Breast epithelium (tissue), 4 donors: Measurements from ENCODE around the gene TTC17. TPM values are rescaled to one million over a fixed set of nuclear protein-coding genes. Genes with fewer than 3 reads are reported as not detected.

ENCODE experiments used
- DNase-seq, 2 donors: peaks; one replicate each; pipeline ENCODE4 v3.0.0-alpha.2; 2019; ENCODE audit warnings: low spot score in 2 of 2
- H3K27ac ChIP-seq, 2 donors: fragments of 200-600 bp; sonication (generic) in 1 of 2; one replicate each; pipeline ENCODE4 v1.5.1; 2016 to 2019; ENCODE audit warnings: mild to moderate bottlenecking in 1 of 2
- H3K27me3 ChIP-seq, 2 donors: fragments of 200-600 bp; sonication (generic) in 1 of 2; one replicate each; pipeline versions ENCODE4 v1.5.1 to v1.6.0; 2017 to 2019; ENCODE audit warnings: control low read depth in 1 of 2, mild to moderate bottlenecking in 1 of 2
- H3K36me3 ChIP-seq: fragments of 200-600 bp; one replicate; pipeline ENCODE4 v1.5.1; 2019
- H3K4me1 ChIP-seq, 2 donors: fragments of 200-600 bp; sonication (generic); one replicate each; pipeline ENCODE4 v1.5.1; 2016 to 2019; ENCODE audit warnings: control low read depth in 1 of 2
- H3K4me3 ChIP-seq, 3 donors: fragments of 200-600 bp; sonication (generic); 1 replicate in 2 of 3; 2 replicates in 1 of 3; pipeline ENCODE4 v1.5.1; 2016 to 2019; ENCODE audit warnings: mild to moderate bottlenecking in 3 of 3, moderate library complexity in 2 of 3
- H3K9me3 ChIP-seq, 2 donors: fragments of 200-600 bp; sonication (generic) in 1 of 2; one replicate each; pipeline ENCODE4 v1.5.1; 2016 to 2019; ENCODE audit warnings: control low read depth in 1 of 2
- POLR2A ChIP-seq: fragments of 450-650 bp; IDR thresholded peaks from one replicate; pipeline ENCODE4 v1.6.1; 2016; ENCODE audit warnings: antibody characterized with exemption, mild to moderate bottlenecking, moderate library complexity
- POLR2AphosphoS5 ChIP-seq, 3 donors: sonication (generic); formaldehyde crosslinking; IDR thresholded peaks; one replicate each; pipeline ENCODE4 v1.6.1; 2017; ENCODE audit warnings: antibody characterized with exemption in 3 of 3
- intact Hi-C: fragments of 100-400 bp; cut with DNase I; formaldehyde crosslinking; loops from one replicate; pipeline ENCODE4 v1.15.1; 2023; ENCODE audit warnings: low total_unique reads
- total RNA-seq, 3 donors: library from RNA; depleted of rRNA; stranded (reverse); fragments of >200 nt; gene quantifications; one replicate each; pipeline ENCODE4 v1.1.0, GENCODE V29; 2016
- TF ChIP-seq, protein P1 (sequence below), 3 donors: fragments of 450-650 bp; IDR thresholded peaks; one replicate each; pipeline ENCODE4 v1.5.1; 2016 to 2017; ENCODE audit warnings: antibody characterized with exemption in 3 of 3, mild to moderate bottlenecking in 3 of 3, moderate library complexity in 3 of 3

Gene TTC17
- total RNA-seq, 3 donors from 2014 or later = 105 to 199 (median 154) TPM

GRCh38 chr11:43511959-43512358, 153.2 kb downstream of the TTC17 start:
- no peaks in the 10 kb centered on the region for H3K4me1 ChIP-seq
- intact Hi-C loops = no loop called here
- no peaks in the 10 kb centered on the region for H3K9me3 ChIP-seq
- H3K36me3 ChIP-seq = no peaks in the 10 kb centered on the region
- H3K4me3 ChIP-seq = no peak overlapping the region
- no peak for DNase-seq
- peaks cover 0 to 6% of the 10 kb centered on the region in 2 donors for H3K27me3 ChIP-seq
- no peak overlapping the region for H3K27ac ChIP-seq
- TF ChIP-seq POLR2AphosphoS5 (IDR thresholded peaks at IDR 0.05) (no peak), POLR2A (no peak)
- TF ChIP-seq, protein P1, sequence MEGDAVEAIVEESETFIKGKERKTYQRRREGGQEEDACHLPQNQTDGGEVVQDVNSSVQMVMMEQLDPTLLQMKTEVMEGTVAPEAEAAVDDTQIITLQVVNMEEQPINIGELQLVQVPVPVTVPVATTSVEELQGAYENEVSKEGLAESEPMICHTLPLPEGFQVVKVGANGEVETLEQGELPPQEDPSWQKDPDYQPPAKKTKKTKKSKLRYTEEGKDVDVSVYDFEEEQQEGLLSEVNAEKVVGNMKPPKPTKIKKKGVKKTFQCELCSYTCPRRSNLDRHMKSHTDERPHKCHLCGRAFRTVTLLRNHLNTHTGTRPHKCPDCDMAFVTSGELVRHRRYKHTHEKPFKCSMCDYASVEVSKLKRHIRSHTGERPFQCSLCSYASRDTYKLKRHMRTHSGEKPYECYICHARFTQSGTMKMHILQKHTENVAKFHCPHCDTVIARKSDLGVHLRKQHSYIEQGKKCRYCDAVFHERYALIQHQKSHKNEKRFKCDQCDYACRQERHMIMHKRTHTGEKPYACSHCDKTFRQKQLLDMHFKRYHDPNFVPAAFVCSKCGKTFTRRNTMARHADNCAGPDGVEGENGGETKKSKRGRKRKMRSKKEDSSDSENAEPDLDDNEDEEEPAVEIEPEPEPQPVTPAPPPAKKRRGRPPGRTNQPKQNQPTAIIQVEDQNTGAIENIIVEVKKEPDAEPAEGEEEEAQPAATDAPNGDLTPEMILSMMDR (IDR thresholded peaks at IDR 0.05) = no peak

- Histone ChIP-seq H3K27me3 (peaks cover 0 to 11% of the 10 kb centered on the region in 2 donors), H3K36me3 (no peaks in the 10 kb centered on the region), H3K27ac (no peak overlapping the region), H3K4me3 (no peak overlapping the region), H3K9me3 (no peaks in the 10 kb centered on the region), H3K4me1 (no peaks in the 10 kb centered on the region)
- intact Hi-C loops = no loop called here
- TF ChIP-seq POLR2AphosphoS5 (IDR thresholded peaks at IDR 0.05) (no peak), POLR2A (no peak)
- TF ChIP-seq, protein P1 (IDR thresholded peaks at IDR 0.05) = no peak
- no peak for DNase-seq
Measured at GRCh38 chr11:43515090-43515489, 156.4 kb downstream of the TTC17 start.

DNA sequence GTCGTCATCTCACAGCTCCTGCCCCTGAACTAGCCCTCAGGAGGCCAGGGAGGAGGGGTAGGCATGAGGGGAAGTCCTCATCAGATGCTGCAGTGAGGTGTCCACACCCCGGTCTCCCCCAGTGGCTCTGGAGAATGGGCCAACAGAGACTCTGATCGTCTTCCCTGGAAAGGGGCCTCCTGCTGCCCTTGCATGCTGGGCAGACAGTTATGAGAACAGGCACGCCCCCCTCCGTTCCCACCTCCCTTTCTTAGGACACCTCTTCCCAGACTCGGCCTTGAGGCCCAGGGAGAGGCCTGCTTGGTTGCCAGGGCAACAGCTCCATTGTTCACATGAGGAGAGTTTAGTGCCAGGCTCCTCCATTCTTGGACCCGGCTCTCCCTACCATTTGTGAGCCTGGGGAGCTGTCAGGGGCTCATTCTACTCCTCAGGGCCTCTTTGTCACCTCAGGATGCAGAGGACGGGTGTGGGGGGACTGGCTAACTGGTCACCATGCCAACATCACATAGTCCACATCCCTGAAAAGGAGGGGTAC, 157.7 kb downstream of the TTC17 start:
- no peaks in the 10 kb centered on the region for H3K9me3 ChIP-seq
- intact Hi-C loops = no loop called here
- H3K36me3 ChIP-seq = no peaks in the 10 kb centered on the region
- peaks cover 0 to 11% of the 10 kb centered on the region in 2 donors for H3K27me3 ChIP-seq
- H3K27ac ChIP-seq = no peak overlapping the region
- no peak overlapping the region for H3K4me3 ChIP-seq
- TF ChIP-seq POLR2A (no peak), POLR2AphosphoS5 (IDR thresholded peaks at IDR 0.05) (no peak)
- TF ChIP-seq, protein P1 (IDR thresholded peaks at IDR 0.05) = no peak
- no peaks in the 10 kb centered on the region for H3K4me1 ChIP-seq
- DNase-seq = no peak

DNA sequence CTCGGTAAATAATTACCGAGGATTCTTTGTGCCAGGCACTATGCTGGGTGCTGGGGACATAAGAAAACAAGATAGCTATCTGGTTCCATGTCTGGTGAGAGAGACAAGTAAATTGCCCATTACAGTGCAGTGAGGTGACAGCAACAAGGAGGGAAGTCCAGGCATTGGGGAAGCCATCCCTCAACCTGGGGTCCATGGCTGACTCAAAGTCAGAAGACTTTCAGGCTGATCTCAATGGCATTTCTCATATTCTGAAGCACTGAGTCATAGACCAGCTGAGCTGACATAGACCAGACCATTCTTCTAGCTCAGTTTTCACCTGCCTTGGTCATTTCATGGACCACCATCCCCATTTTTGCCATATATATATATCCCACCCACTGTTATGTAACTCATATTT, 158.8 kb downstream of the TTC17 start:
- no peak overlapping the region for H3K4me3 ChIP-seq
- H3K9me3 ChIP-seq = no peaks in the 10 kb centered on the region
- no peaks in the 10 kb centered on the region for H3K36me3 ChIP-seq
- DNase-seq = no peak
- H3K27ac ChIP-seq = no peak overlapping the region
- peaks cover 0 to 15% of the 10 kb centered on the region in 2 donors for H3K27me3 ChIP-seq
- TF ChIP-seq, protein P1 (IDR thresholded peaks at IDR 0.05) = no peak
- TF ChIP-seq POLR2AphosphoS5 (IDR thresholded peaks at IDR 0.05) (no peak), POLR2A (no peak)
- intact Hi-C loops = no loop called here
- H3K4me1 ChIP-seq = no peaks in the 10 kb centered on the region

DNA sequence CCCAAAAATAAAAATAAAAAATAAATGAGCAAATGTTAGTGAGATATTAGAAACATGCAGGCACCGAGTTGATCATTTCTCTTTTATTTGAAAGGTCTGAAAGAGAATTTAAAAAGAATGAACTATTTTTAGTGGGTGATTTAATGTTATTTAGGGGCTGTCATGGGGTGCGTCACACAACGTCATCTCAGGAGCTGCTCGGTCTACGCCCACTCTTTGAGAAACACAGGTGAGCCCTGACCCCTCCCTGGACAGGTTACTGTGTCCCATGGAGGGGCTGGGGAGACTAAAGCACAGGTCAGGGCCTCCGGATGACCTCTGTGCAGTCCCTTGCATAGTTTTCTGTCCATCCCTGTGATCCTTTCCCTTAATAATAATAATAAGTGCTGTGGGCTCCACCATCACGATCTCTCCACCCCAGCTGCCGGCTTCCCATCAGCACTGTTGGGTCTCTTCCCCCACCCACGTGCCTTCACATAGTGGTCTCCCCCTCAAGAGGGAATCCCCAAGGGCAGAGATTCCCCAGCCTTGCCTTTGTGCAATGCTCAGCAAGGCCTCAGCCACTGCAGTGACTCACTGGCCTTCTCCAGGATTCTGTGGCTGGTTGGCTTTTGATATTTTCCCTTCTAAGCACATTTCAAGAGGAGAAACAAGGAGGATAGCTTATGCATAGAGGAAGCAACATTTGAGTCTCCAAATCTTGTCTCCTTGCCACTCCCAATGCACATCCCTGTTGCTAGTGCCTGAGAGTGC, 159.9 kb downstream of the TTC17 start:
- Histone ChIP-seq H3K4me3 (no peak overlapping the region), H3K4me1 (no peaks in the 10 kb centered on the region), H3K27ac (no peak overlapping the region), H3K36me3 (no peaks in the 10 kb centered on the region), H3K27me3 (peaks cover 0 to 19% of the 10 kb centered on the region in 2 donors), H3K9me3 (no peaks in the 10 kb centered on the region)
- intact Hi-C loops = no loop called here
- TF ChIP-seq POLR2A = no peak
- TF ChIP-seq, protein P1 (IDR thresholded peaks at IDR 0.05) = no peak
- no peak for TF ChIP-seq POLR2AphosphoS5 (IDR thresholded peaks at IDR 0.05)
- no peak for DNase-seq
